Keratinocyte (primary cell): Measurements from ENCODE around the gene SMIM15. TPM values are rescaled to one million over a fixed set of nuclear protein-coding genes. Genes with fewer than 3 reads are reported as not detected.

Source experiments
- DNase-seq: peaks from one replicate; pipeline ENCODE4 v3.0.0-alpha.2; 2011; ENCODE audit warnings: low read depth, missing footprints, low spot score
- FAIRE-seq: peaks from 2 replicates; lab custom pipeline; 2011; peaks lifted over from hg19 to GRCh38; lab: Jason Lieb, UNC
- H2AFZ ChIP-seq: 2 replicates; pipeline ENCODE4 v1.6.0; 2012; ENCODE audit warnings: low read length, control low read depth, inconsistent platforms; ENCODE audit not compliant: control insufficient read depth
- H3K27ac ChIP-seq: 2 replicates; pipeline ENCODE4 v1.5.1; 2011; ENCODE audit warnings: low read length; ENCODE audit not compliant: control insufficient read depth, insufficient read depth
- H3K27me3 ChIP-seq: 3 replicates; pipeline ENCODE4 v1.6.0; 2011; ENCODE audit warnings: low read length; ENCODE audit not compliant: control insufficient read depth, insufficient read depth; ENCODE audit errors: extremely low read depth
- H3K36me3 ChIP-seq, 2 experiments: 2 replicates in 1 of 2; 3 replicates in 1 of 2; pipeline ENCODE4 v1.5.1; 2011; ENCODE audit warnings: low read length in 2 of 2, mild to moderate bottlenecking in 1 of 2; ENCODE audit not compliant: control insufficient read depth in 2 of 2, insufficient read depth in 2 of 2; ENCODE audit errors: extremely low read depth in 1 of 2
- H3K4me1 ChIP-seq: 3 replicates; pipeline ENCODE4 v1.5.1; 2011; ENCODE audit warnings: low read length; ENCODE audit not compliant: control insufficient read depth, insufficient read depth; ENCODE audit errors: extremely low read depth
- H3K4me2 ChIP-seq: 3 replicates; pipeline ENCODE4 v1.6.0; 2011; ENCODE audit warnings: low read depth, low read length; ENCODE audit not compliant: control insufficient read depth, insufficient read depth; ENCODE audit errors: extremely low read depth
- H3K4me3 ChIP-seq, 3 experiments: fragments of 200-600 bp in 1 of 3; sonication (generic) in 1 of 3; 2 replicates in 2 of 3; 3 replicates in 1 of 3; pipeline ENCODE4 v1.5.1; 2011 to 2016; ENCODE audit warnings: low read length in 3 of 3, mild to moderate bottlenecking in 3 of 3, control low read depth in 2 of 3, inconsistent platforms in 1 of 3, low read depth in 1 of 3, mixed read lengths in 1 of 3, mixed run types in 1 of 3, moderate library complexity in 1 of 3; ENCODE audit not compliant: control insufficient read depth in 2 of 3, insufficient read depth in 2 of 3; ENCODE audit errors: extremely low read depth in 1 of 3
- H3K79me2 ChIP-seq: 2 replicates; pipeline ENCODE4 v1.6.0; 2012; ENCODE audit warnings: low read length; ENCODE audit not compliant: control insufficient read depth, insufficient read depth
- H3K9ac ChIP-seq: 3 replicates; pipeline ENCODE4 v1.6.0; 2011; ENCODE audit warnings: low read length; ENCODE audit not compliant: control insufficient read depth, insufficient read depth; ENCODE audit errors: extremely low read depth
- H3K9me1 ChIP-seq: 3 replicates; pipeline ENCODE4 v1.6.0; 2011; ENCODE audit warnings: low read length; ENCODE audit not compliant: control insufficient read depth, insufficient read depth; ENCODE audit errors: extremely low read depth
- H3K9me3 ChIP-seq: 2 replicates; pipeline ENCODE4 v1.5.1; 2012; ENCODE audit warnings: low read depth, low read length; ENCODE audit not compliant: control insufficient read depth
- H4K20me1 ChIP-seq: 3 replicates; pipeline ENCODE4 v1.6.0; 2011; ENCODE audit warnings: low read length; ENCODE audit not compliant: control insufficient read depth, insufficient read depth; ENCODE audit errors: extremely low read depth
- EZH2 ChIP-seq: IDR thresholded peaks from one replicate; pipeline ENCODE4 v1.6.1; 2012; ENCODE audit warnings: inconsistent platforms, mild to moderate bottlenecking, low read length, moderate library complexity
- dilution Hi-C: fragments of 300-500 bp; cut with MboI; formaldehyde crosslinking; loops from one replicate; pipeline ENCODE4 v1.7.0; 2020; ENCODE audit warnings: low sequenced_read_pairs; ENCODE audit not compliant: extremely low pct_ligation_motif_present
- polyA minus RNA-seq, 3 experiments: library from RNA; depleted of rRNA, polyadenylated mRNA; stranded (reverse); fragments of >200 nt; gene quantifications; 1 replicate in 1 of 3; 2 replicates in 1 of 3; 3 replicates in 1 of 3; pipeline ENCODE4 v1.2.3, GENCODE V29; 2011
- polyA plus RNA-seq, 5 experiments: library from polyadenylated mRNA; depleted of rRNA in 3 of 5; stranded (reverse) in 3 of 5; stranded (forward) in 1 of 5; unstranded in 1 of 5; fragments of >200 nt; gene quantifications; 1 replicate in 1 of 5; 2 replicates in 3 of 5; 3 replicates in 1 of 5; pipeline versions ENCODE4 v1.2.1 to v1.2.3, GENCODE V29; 2011 to 2012; ENCODE audit warnings: missing spikeins in 2 of 5, low read depth in 1 of 5, low replicate concordance in 1 of 5
- TF ChIP-seq, protein P1 (sequence below), 3 experiments: IDR thresholded peaks in 1 of 3; conservative IDR thresholded peaks in 1 of 3; optimal IDR thresholded peaks in 1 of 3; 2 replicates in 2 of 3; 3 replicates in 1 of 3; pipeline versions ENCODE3 to v1.5.1; 2011; ENCODE audit warnings: low read length in 3 of 3, mild to moderate bottlenecking in 3 of 3, moderate library complexity in 2 of 3, control low read depth in 1 of 3, inconsistent platforms in 1 of 3; ENCODE audit not compliant: insufficient read depth in 2 of 3; ENCODE audit errors: extremely low read depth in 1 of 3

Gene SMIM15, protein sequence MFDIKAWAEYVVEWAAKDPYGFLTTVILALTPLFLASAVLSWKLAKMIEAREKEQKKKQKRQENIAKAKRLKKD
- 31.0 to 60.1 TPM (median 54.3 TPM) in 3 replicates for polyA plus RNA-seq
- 75.5 TPM for polyA plus RNA-seq (2011; ENCODE audit: low read depth)
- 49.6 and 88.4 TPM in 2 replicates for polyA plus RNA-seq (2011; cell fraction: cytosol; rRNA removed)
- polyA plus RNA-seq (2011; cell fraction: nucleus; rRNA removed), result 25.1 and 33.0 TPM in 2 replicates
- polyA plus RNA-seq (2012; ENCODE audit: low replicate concordance), result 35.7 and 52.0 TPM in 2 replicates
- 20.1 to 54.2 TPM (median 21.6 TPM) in 3 replicates for polyA minus RNA-seq
- 31.5 TPM for polyA minus RNA-seq (2011; cell fraction: cytosol; rRNA and poly(A)+ RNA removed)
- polyA minus RNA-seq (2011; cell fraction: nucleus; rRNA and poly(A)+ RNA removed), result 8.5 and 20.5 TPM in 2 replicates

DNA sequence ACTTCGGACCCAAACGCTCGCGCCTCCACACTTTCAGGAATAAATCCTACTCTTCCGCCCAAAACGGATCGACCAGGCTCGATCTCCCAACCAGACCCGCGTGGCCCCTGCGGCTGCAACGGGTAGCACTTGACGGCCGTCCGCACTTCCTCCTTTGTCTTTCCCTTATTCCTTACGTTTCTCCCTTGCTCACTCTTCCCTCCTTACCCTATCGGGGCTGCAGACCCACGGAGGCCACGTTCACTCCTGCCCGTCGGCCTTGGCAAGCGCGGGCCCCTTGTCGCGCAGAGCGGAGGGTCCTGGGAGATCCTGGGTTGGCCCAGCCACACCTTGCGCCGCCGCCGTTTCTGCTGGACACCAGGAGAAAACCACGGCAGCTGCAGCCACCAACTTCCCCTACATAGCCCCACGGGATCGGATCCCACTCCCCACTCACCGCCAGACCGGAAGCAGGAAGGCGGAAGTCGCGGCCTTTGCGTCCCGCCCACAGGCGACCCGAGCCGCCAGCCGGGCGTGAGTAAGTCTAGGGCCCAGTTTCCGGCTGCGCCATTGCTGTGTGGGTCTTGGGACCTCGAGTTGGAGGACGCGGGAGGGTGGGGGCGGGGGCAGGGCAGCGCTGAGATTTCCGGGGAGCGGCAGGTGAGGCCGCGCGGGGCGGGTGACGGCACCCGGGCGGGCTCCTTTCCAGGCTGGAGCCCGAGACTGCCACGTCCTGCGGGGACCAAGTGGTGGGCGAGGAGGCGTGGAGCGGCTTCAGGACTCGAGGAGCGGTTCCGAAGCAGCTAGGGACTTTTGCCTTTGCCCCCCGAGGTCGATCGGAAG lies at the start of gene SMIM15:
Gene SMIM15 (minus strand): TSS at position 459 of the 822 bp plus-strand sequence. CDS start 2,297 bp downstream, outside the sequence.
- peak within 1 kb of the TSS; percentile 93 for H3K27ac ChIP-seq
- no peaks in the 10 kb centered on the region for H3K9me3 ChIP-seq
- H2AFZ ChIP-seq, result peak within 1 kb of the TSS; percentile 73
- DNase-seq (peak; percentile 36), FAIRE-seq (no peak)
- H3K27me3 ChIP-seq, result no peaks in the 10 kb centered on the region
- peak within 1 kb of the TSS; percentile 80 for H3K4me2 ChIP-seq
- H3K9me1 ChIP-seq, result no peaks in the 10 kb centered on the region
- H3K9ac ChIP-seq, result peak within 1 kb of the TSS; percentile 91
- H3K4me3 ChIP-seq, result peak within 1 kb of the TSS; percentile 81 to 95 (median 86)
- H3K36me3 ChIP-seq, result peaks cover 5 to 13% of the 10 kb centered on the region in 2 experiments
- H4K20me1 ChIP-seq, result no peaks in the 10 kb centered on the region
- peaks cover 46% of the 10 kb centered on the region for H3K79me2 ChIP-seq
- no peak for TF ChIP-seq EZH2
- TF ChIP-seq, protein P1, sequence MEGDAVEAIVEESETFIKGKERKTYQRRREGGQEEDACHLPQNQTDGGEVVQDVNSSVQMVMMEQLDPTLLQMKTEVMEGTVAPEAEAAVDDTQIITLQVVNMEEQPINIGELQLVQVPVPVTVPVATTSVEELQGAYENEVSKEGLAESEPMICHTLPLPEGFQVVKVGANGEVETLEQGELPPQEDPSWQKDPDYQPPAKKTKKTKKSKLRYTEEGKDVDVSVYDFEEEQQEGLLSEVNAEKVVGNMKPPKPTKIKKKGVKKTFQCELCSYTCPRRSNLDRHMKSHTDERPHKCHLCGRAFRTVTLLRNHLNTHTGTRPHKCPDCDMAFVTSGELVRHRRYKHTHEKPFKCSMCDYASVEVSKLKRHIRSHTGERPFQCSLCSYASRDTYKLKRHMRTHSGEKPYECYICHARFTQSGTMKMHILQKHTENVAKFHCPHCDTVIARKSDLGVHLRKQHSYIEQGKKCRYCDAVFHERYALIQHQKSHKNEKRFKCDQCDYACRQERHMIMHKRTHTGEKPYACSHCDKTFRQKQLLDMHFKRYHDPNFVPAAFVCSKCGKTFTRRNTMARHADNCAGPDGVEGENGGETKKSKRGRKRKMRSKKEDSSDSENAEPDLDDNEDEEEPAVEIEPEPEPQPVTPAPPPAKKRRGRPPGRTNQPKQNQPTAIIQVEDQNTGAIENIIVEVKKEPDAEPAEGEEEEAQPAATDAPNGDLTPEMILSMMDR (optimal IDR thresholded peaks at IDR 0.05 in 1 of 3, IDR thresholded peaks at IDR 0.05 in 1 of 3, conservative IDR thresholded peaks at IDR 0.05 in 1 of 3; ENCODE audit: extremely low read depth in 1 of 3, insufficient read depth in 2 of 3, low read length in 3 of 3), result no peak
- peaks cover 16% of the 10 kb centered on the region for H3K4me1 ChIP-seq
- dilution Hi-C loops, result no loop called here

DNA sequence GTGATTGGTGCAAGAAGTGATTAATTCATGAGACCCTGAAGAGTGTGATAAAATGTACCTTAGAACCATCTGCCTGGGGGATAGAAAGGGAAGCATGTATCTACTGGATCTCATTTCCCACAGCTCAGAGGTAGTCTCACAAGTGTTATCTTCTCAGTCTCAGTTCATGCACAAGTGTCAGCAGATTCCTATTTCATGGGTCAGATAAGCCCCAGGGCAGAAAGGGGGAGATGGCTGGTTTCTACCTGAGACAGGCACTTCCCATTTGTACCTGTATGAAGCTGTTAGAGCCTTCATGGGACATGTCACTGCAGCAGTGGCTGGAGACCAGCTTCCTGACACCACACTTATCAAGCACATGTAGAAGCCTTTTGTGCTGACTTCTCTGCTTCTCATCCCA lies 45.6 kb upstream of the SMIM15 start:
- H3K4me3 ChIP-seq, result no peak overlapping the region
- H3K9me1 ChIP-seq, result no peaks in the 10 kb centered on the region
- H3K9ac ChIP-seq, result no peak overlapping the region
- peaks cover 2% of the 10 kb centered on the region for H3K9me3 ChIP-seq
- no peaks in the 10 kb centered on the region for H3K79me2 ChIP-seq
- no peak overlapping the region for H3K4me2 ChIP-seq
- no peaks in the 10 kb centered on the region for H3K36me3 ChIP-seq
- H3K27ac ChIP-seq, result no peak overlapping the region
- H2AFZ ChIP-seq, result no peak overlapping the region
- dilution Hi-C loops, result no loop called here
- peak; percentile 67 for FAIRE-seq
- H4K20me1 ChIP-seq, result no peaks in the 10 kb centered on the region
- no peak for DNase-seq
- H3K27me3 ChIP-seq, result no peaks in the 10 kb centered on the region
- H3K4me1 ChIP-seq, result no peaks in the 10 kb centered on the region
- TF ChIP-seq, protein P1 (optimal IDR thresholded peaks at IDR 0.05 in 1 of 3, IDR thresholded peaks at IDR 0.05 in 1 of 3, conservative IDR thresholded peaks at IDR 0.05 in 1 of 3; ENCODE audit: extremely low read depth in 1 of 3, insufficient read depth in 2 of 3, low read length in 3 of 3), result no peak
- TF ChIP-seq EZH2, result no peak
